Skeletal muscle satellite cell (primary cell): ENCODE data around the gene AQP2.
"Not testable (repeated sequence)": the region's sequence is repeated elsewhere in the genome, so short reads cannot be mapped to it uniquely, and the experiment has no call there.

ENCODE experiments used
- H3K27me3 ChIP-seq: 2 replicates; pipeline ENCODE4 v1.7.0; 2013; ENCODE audit warnings: low read length; ENCODE audit not compliant: control insufficient read depth, insufficient read depth
- H3K36me3 ChIP-seq: 2 replicates; pipeline ENCODE4 v1.7.0; 2013; ENCODE audit warnings: mild to moderate bottlenecking, control low read depth, low read length; ENCODE audit not compliant: insufficient read depth
- H3K4me1 ChIP-seq: 2 replicates; pipeline ENCODE4 v1.7.0; 2013; ENCODE audit warnings: low read length; ENCODE audit not compliant: control insufficient read depth, insufficient read depth
- H3K4me2 ChIP-seq: 2 replicates; pipeline ENCODE4 v1.7.0; 2013; ENCODE audit warnings: mild to moderate bottlenecking, low read length
- H3K4me3 ChIP-seq: 2 replicates; pipeline ENCODE4 v1.7.0; 2013; ENCODE audit warnings: low read length
- H3K9ac ChIP-seq: 2 replicates; pipeline ENCODE4 v1.7.0; 2013; ENCODE audit warnings: mild to moderate bottlenecking, low read depth, low read length, moderate library complexity
- H3K9me3 ChIP-seq: replicated peaks from 2 replicates; pipeline ENCODE4 v1.7.0; 2013; ENCODE audit warnings: mild to moderate bottlenecking, control low read depth, low read length

Gene AQP2

DNA sequence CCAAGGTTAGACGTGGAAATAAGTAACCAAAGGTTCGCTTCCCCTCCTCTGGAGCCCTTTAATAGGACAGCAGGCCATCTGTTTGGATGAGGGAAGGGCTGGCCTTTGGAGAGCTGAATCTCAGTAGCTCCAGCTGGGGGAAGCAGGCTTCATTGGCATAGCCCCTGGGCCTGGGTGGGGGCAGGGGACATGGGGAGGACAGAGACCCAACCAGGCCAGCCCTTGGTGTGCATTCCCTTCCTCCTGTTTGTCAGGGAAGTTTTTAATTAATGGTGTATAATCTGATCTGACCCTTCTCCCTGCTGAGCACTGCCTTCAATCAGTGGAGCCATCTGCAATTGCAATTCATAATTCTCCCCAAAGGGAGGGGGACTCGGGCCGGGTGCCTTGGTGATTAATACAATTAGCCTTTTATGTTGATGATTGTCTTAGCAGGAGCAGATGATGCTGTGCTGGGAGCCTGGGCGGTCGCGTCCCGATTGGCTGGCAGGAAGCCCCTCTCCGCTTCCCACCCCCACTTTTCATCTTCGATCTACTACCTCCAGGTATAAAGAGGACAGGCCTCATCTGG lies 28.6 kb downstream of the AQP2 start:
- no peak overlapping the region for H3K4me3 ChIP-seq
- H3K27me3 ChIP-seq = no peaks in the 10 kb centered on the region
- no peak overlapping the region for H3K9ac ChIP-seq
- no peaks in the 10 kb centered on the region for H3K36me3 ChIP-seq
- peaks cover 16% of the 10 kb centered on the region for H3K4me1 ChIP-seq
- no peak overlapping the region for H3K4me2 ChIP-seq
- no peaks in the 10 kb centered on the region for H3K9me3 ChIP-seq

DNA sequence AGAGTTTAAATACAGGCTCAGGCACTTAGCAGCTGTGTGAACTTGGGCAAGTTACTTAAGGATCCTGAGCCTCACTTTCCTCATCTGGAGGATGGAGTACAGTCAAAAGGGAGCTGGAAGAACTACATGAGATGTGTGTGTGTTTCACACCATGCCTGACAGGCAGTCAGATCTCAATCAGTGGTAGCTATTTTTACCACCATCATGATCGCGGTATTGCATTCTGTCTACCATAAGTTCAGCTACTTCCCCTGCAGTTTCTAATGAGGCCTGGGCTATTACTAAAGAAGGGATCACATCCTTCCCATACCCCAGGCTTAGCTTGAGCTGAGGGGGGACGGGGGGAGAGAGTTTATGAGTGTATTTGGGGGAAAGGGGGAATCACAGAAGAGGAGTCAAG lies 29.3 kb downstream of the AQP2 start:
- H3K27me3 ChIP-seq = no peaks in the 10 kb centered on the region
- H3K36me3 ChIP-seq = no peaks in the 10 kb centered on the region
- H3K4me3 ChIP-seq = no peak overlapping the region
- no peak overlapping the region for H3K9ac ChIP-seq
- peaks cover 23% of the 10 kb centered on the region for H3K4me1 ChIP-seq
- H3K4me2 ChIP-seq = no peak overlapping the region
- no peaks in the 10 kb centered on the region for H3K9me3 ChIP-seq

DNA sequence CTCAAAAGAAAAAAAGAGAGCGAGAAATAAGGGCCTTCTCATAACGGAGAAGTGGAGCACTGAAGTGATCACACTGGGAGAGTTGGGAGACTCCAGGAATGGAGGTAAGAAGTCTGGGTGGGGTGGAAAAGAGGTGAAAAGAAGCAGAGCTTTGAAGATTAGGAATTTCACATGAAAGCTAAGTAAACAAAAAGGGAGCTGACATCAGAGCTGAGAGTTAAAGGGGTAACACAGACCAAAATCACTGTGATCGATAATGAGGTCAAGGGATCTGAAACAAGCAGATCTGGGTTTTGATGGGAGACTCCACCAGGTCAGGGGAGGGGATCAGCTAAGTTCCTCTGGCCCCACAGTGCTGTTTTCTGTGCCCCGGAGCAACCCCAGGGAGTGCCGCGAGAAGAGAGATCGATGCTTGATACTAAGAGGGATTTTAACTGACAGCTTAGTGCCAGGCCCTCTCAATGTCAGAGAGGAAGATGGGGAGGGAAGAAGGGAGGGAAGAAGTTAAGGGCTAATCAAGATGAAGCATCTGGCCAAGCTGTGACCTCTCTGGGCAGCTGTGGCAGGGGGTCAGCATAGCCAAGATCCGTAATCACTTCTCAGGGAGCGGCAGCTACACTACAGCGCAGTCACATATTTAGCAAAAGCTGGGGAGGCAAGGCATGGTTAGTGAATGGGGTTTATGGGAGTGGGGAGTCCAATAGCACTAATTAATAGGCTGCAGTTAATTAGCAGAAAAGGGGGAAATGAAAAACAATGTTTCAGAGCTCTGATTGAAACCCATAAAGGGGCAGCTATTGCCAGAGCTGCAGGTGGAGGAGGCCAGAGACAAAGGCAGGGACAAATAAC lies 30.2 kb downstream of the AQP2 start:
- no peak overlapping the region for H3K4me2 ChIP-seq
- H3K27me3 ChIP-seq = no peaks in the 10 kb centered on the region
- H3K9ac ChIP-seq = no peak overlapping the region
- H3K36me3 ChIP-seq = no peaks in the 10 kb centered on the region
- H3K4me1 ChIP-seq = peaks cover 25% of the 10 kb centered on the region
- no peak overlapping the region for H3K4me3 ChIP-seq
- H3K9me3 ChIP-seq = no peaks in the 10 kb centered on the region

- Histone ChIP-seq H3K27me3 (no peaks in the 10 kb centered on the region), H3K36me3 (peaks cover 2% of the 10 kb centered on the region), H3K4me1 (peaks cover 25% of the 10 kb centered on the region), H3K4me2 (no peak overlapping the region), H3K4me3 (no peak overlapping the region), H3K9ac (no peak overlapping the region), H3K9me3 (no peaks in the 10 kb centered on the region)
Measured at GRCh38 chr12:49982246-49983087, 31.9 kb downstream of the AQP2 start.

DNA sequence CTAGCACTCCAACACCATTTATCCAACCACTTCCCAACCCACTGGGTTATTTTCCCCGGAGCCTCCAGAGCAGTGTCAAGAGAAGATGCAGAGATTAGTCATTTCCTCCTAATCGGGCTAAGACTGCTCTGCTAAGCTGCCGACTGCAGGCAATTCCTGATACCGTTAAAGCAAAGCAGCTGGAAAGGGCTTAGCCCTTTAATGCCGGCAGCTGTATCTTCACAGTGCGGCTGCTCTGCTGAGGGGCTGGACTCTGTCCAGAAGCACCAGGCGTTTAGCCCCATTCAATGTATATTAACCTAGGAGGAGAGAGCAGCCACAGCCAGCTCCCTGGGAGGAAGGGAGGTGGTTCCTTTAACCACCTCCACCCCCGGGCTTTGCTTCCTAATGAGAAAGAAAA lies 33.4 kb downstream of the AQP2 start:
- Histone ChIP-seq H3K9me3 (no peaks in the 10 kb centered on the region), H3K9ac (peak overlapping the region; percentile 4), H3K27me3 (no peaks in the 10 kb centered on the region), H3K4me3 (peak overlapping the region; percentile 15), H3K36me3 (peaks cover 15% of the 10 kb centered on the region), H3K4me1 (peaks cover 25% of the 10 kb centered on the region), H3K4me2 (peak overlapping the region; percentile 64)

GRCh38 chr12:49984476-49985359 lies 34.2 kb downstream of the AQP2 start:
- H3K27me3 ChIP-seq = no peaks in the 10 kb centered on the region
- H3K4me1 ChIP-seq = peaks cover 25% of the 10 kb centered on the region
- no peak overlapping the region for H3K9ac ChIP-seq
- H3K9me3 ChIP-seq = no peaks in the 10 kb centered on the region
- peaks cover 15% of the 10 kb centered on the region for H3K36me3 ChIP-seq
- peak overlapping the region; percentile 64 for H3K4me2 ChIP-seq
- H3K4me3 ChIP-seq = no peak overlapping the region

DNA sequence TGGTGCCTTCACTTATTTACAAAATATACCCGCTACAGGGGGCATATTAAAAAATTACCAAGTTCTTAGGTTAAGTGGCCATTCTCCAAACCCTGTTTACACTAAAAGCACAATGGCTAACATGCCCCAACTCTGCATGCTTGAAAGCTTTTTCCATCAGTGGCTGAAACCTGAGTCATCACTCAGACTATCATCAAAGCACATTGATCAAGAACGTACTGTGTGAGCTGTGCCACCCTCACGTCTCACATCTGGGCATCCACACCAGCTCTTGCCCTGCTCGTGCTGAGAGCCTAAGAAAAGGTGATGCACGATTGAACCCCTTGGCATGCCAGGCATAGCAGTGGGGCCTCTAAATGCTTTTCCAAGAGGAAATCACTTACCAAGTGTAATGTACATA lies 35.4 kb downstream of the AQP2 start:
- no peak overlapping the region for H3K4me2 ChIP-seq
- peaks cover 37% of the 10 kb centered on the region for H3K4me1 ChIP-seq
- no peak overlapping the region for H3K9ac ChIP-seq
- peaks cover 20% of the 10 kb centered on the region for H3K36me3 ChIP-seq
- no peaks in the 10 kb centered on the region for H3K9me3 ChIP-seq
- H3K27me3 ChIP-seq = no peaks in the 10 kb centered on the region
- no peak overlapping the region for H3K4me3 ChIP-seq

DNA sequence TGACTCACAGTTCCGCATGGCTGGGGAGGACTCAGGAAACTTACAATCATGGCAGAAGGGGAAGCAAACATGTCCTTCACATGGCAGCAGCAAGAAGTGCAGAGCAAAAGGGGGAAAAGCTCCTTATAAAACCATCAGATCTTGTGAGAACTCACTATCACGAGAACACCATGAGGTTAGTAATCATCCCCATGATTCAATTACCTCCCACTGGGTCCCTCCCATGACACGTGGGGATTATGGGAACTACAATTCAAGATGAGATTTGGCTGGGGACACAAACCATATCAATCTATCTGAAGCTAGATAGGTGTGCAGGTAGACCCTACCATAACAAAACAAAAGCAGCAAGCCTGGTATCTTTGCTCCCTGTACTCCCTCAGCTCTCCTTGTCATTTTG lies 35.9 kb downstream of the AQP2 start:
- H3K4me3 ChIP-seq, H3K27me3 ChIP-seq, H3K9me3 ChIP-seq, H3K4me2 ChIP-seq, H3K9ac ChIP-seq: not testable (repeated sequence)
- peaks cover 22% of the 10 kb centered on the region for H3K36me3 ChIP-seq
- H3K4me1 ChIP-seq = peaks cover 37% of the 10 kb centered on the region

GRCh38 chr12:49987625-49988303 lies 37.2 kb downstream of the AQP2 start:
- no peak overlapping the region for H3K4me3 ChIP-seq
- H3K9me3 ChIP-seq = no peaks in the 10 kb centered on the region
- H3K36me3 ChIP-seq = peaks cover 33% of the 10 kb centered on the region
- no peak overlapping the region for H3K4me2 ChIP-seq
- peaks cover 32% of the 10 kb centered on the region for H3K4me1 ChIP-seq
- no peak overlapping the region for H3K9ac ChIP-seq
- no peaks in the 10 kb centered on the region for H3K27me3 ChIP-seq

DNA sequence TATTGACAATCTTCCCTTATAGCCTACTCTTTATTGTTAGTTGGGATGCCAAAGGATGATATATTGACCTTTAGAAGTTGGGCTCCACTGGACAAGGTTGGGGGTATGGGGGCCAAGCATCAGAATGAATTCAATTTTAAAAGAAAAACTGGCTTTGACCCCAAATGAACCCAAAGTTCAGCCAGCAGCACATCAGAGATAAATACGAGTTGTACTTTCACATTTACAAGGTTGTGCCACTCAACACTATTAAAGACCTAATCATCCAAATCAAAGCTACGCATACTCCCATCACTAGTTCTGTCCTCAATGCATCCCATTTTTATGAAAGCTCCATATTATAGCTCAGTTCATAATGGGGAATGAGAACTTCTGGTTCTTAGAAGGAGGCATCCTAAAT lies 38.9 kb downstream of the AQP2 start:
- not testable (repeated sequence) for H3K4me3 ChIP-seq, H3K9me3 ChIP-seq, H3K9ac ChIP-seq, H3K27me3 ChIP-seq, H3K4me2 ChIP-seq
- Histone ChIP-seq H3K4me1 (peaks cover 18% of the 10 kb centered on the region), H3K36me3 (peaks cover 45% of the 10 kb centered on the region)
